ENCODE results near the gene TMEM132C.

DNA sequence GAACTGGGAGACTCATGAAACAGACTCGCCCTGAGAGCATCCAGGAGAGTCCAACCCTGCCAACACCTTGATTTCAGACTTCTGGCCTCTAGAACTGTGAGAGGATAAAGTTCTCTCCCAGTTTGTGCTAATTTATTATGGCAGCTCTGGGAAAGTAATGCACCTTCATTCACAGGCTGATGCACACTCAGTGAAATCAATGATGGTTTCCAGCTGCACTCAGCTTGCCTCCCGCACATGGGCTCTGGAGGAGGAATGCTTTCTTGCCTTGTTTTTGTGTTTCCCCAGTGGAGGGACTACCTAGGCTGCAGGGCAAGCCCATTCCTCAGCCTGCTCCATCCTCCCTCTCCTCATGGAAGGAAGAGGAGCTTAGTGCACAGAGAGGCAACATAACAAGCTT lies 45.7 kb downstream of the TMEM132C start:
- no peak for TF ChIP-seq POLR2A (IDR thresholded peaks at IDR 0.05)
- TF ChIP-seq, protein P1, sequence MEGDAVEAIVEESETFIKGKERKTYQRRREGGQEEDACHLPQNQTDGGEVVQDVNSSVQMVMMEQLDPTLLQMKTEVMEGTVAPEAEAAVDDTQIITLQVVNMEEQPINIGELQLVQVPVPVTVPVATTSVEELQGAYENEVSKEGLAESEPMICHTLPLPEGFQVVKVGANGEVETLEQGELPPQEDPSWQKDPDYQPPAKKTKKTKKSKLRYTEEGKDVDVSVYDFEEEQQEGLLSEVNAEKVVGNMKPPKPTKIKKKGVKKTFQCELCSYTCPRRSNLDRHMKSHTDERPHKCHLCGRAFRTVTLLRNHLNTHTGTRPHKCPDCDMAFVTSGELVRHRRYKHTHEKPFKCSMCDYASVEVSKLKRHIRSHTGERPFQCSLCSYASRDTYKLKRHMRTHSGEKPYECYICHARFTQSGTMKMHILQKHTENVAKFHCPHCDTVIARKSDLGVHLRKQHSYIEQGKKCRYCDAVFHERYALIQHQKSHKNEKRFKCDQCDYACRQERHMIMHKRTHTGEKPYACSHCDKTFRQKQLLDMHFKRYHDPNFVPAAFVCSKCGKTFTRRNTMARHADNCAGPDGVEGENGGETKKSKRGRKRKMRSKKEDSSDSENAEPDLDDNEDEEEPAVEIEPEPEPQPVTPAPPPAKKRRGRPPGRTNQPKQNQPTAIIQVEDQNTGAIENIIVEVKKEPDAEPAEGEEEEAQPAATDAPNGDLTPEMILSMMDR (IDR thresholded peaks at IDR 0.05), result no peak
